ENCODE data around the gene PEX26. TPM values are rescaled to one million over a fixed set of nuclear protein-coding genes. Genes with fewer than 3 reads are reported as not detected.

Gene PEX26
- total RNA-seq, 4 donors from 2014 or later, result 28.2 to 36.1 (median 31.2) TPM

DNA sequence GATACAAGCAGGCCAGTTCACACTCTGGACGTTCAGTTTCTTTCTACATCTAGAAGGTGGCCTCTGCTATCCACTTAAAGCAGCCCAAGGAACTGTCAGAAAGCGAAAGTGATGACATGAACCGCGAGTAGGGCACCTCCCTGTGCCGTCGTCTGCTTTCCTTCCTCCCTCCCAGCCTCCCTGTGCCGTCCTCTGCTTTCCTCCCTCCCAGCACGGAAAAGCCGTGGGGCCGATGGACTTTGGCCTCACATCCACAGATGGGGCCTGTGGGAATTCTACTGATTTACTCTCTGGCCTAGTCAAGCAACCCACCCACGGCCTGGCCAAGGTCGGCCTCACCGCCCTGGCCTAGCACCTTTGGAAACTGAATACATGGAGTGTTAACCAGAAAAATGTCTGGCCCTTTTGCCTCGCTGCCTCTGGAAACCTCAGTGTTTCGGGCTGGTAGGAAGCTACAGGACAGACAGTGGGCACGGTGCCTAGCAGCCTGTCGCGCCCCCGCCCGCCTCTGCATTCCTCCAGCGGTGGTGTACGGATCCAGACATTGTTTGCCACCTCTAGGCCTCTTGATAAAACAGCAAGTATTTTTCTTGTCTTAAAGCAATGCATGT is 14.2 kb downstream of the PEX26 start:
- H3K27ac ChIP-seq, result peak overlapping the region; percentile 91 to 95
- no peaks in the 10 kb centered on the region for H3K9me3 ChIP-seq
- peaks cover 0 to 8% of the 10 kb centered on the region in 2 donors for H3K4me1 ChIP-seq
- no peaks in the 10 kb centered on the region for H3K36me3 ChIP-seq
- TF ChIP-seq, protein P1, sequence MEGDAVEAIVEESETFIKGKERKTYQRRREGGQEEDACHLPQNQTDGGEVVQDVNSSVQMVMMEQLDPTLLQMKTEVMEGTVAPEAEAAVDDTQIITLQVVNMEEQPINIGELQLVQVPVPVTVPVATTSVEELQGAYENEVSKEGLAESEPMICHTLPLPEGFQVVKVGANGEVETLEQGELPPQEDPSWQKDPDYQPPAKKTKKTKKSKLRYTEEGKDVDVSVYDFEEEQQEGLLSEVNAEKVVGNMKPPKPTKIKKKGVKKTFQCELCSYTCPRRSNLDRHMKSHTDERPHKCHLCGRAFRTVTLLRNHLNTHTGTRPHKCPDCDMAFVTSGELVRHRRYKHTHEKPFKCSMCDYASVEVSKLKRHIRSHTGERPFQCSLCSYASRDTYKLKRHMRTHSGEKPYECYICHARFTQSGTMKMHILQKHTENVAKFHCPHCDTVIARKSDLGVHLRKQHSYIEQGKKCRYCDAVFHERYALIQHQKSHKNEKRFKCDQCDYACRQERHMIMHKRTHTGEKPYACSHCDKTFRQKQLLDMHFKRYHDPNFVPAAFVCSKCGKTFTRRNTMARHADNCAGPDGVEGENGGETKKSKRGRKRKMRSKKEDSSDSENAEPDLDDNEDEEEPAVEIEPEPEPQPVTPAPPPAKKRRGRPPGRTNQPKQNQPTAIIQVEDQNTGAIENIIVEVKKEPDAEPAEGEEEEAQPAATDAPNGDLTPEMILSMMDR (IDR thresholded peaks at IDR 0.05), result peak in 1 of 4 experiments; percentile 26
- TF ChIP-seq POLR2A (IDR thresholded peaks at IDR 0.05), result no peak
- peak; percentile 77 to 79 for DNase-seq
- intact Hi-C loops (cut with DNase I; ENCODE audit: low total_unique reads), result no loop called here
- no peaks in the 10 kb centered on the region for H3K27me3 ChIP-seq
- H3K4me3 ChIP-seq, result peak overlapping the region; percentile 29 to 34

DNA sequence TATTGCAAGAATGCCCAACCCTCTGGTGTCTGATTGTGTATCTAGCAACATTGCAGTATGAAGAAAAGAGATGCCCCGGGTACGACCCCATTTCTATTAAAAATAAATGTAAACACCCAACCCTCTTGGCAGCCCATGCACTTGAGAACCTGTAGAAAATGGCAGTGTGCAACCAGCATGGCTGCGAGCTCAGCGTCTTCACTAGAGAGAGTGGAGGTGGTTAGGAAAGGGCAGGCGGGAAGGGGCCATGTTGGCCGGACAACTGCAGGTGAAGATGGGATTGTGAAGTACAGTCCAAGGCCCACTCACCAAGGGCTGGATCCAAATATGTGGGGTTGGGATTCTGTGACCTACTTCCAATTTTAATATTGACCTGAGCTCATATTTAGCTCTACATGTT is 15.9 kb downstream of the PEX26 start:
- intact Hi-C loops (cut with DNase I; ENCODE audit: low total_unique reads), result no loop called here
- Histone ChIP-seq H3K4me3 (no peak overlapping the region), H3K4me1 (peaks cover 0 to 8% of the 10 kb centered on the region in 2 donors), H3K27me3 (no peaks in the 10 kb centered on the region), H3K27ac (peak overlapping the region in 1 of 2 donors; percentile 4), H3K9me3 (no peaks in the 10 kb centered on the region), H3K36me3 (no peaks in the 10 kb centered on the region)
- TF ChIP-seq POLR2A (IDR thresholded peaks at IDR 0.05), result no peak
- TF ChIP-seq, protein P1 (IDR thresholded peaks at IDR 0.05), result no peak
- no peak for DNase-seq

DNA sequence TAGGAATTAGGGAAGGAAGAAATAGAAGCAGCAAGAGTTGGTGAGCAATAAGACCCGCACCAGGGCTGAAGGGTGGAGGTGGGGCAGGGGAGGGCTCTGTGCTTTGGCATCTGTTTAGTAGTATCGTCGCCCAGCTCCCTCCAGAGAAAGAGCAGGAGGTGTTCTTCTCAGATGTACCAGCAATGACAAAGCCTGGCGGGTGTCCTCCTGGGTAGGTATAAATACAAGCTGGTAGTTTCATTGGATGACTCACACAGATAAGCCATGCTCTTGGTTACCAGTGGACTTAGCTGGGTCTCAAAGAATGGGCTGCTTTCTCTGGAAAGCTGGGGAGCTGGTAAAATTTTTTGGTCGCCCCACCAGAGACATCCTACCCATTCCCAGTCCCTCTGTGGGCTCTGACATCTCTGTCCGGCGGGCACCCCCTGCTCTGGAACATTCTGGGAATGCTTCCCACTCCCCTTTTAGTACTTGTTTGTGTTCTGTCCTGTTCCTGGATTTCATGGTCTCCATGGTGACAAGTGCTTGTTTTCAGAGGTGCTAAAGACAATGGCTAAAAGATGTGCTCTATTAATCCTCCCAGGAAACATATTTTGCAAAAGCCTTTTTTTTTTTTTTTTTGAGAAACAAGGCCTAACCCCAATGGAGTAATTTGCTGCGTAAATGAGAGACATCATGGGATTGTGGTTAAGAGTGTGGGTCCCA is 17.5 kb downstream of the PEX26 start:
- H3K36me3 ChIP-seq, result no peaks in the 10 kb centered on the region
- no peaks in the 10 kb centered on the region for H3K9me3 ChIP-seq
- H3K4me1 ChIP-seq, result peaks cover 0 to 8% of the 10 kb centered on the region in 2 donors
- no peaks in the 10 kb centered on the region for H3K27me3 ChIP-seq
- no peak for DNase-seq
- peak overlapping the region; percentile 10 to 55 for H3K27ac ChIP-seq
- TF ChIP-seq, protein P1 (IDR thresholded peaks at IDR 0.05), result no peak
- no peak for TF ChIP-seq POLR2A (IDR thresholded peaks at IDR 0.05)
- H3K4me3 ChIP-seq, result no peak overlapping the region
- intact Hi-C loops (cut with DNase I; ENCODE audit: low total_unique reads), result no loop called here

DNA sequence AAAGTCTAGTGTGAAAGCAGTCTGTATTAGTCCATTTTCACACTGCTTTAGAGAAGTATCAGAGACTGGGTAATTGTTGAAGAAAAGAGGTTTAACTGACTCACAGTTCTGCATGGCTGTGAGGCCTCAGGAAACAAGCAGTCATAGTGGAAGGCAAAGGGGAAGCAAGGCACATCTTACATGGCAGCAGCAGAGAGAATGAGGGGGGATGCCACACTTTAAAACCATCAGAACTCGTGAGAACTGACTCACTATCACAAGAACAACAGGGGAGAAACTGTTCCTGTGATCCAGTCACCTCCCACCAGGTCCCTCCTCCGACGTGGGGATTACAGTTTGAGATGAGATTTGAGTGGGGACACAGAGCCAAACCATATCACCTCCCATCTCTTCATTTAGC is 19.0 kb downstream of the PEX26 start:
- no peaks in the 10 kb centered on the region for H3K9me3 ChIP-seq
- intact Hi-C loops (cut with DNase I; ENCODE audit: low total_unique reads), result no loop called here

DNA sequence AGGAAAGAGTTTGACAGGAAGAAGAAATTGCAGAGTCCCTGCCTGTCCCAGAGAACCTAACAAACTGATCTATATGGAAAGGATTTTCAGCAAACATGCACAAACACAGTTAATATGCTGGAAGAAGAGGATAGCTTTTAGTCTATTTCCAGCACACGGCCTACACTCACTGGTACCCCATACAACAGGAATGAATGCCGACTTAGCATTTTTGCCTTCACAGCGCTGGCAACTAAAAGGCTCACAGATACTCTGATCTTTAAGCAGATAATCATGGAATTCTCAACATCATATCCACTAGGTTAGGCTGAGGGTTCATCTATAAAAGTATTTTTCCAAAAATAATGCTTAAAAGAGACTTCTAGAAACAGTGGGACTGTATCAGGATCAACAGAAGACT is 23.0 kb downstream of the PEX26 start:
- no peaks in the 10 kb centered on the region for H3K4me1 ChIP-seq
- H3K27ac ChIP-seq, result no peak overlapping the region
- intact Hi-C loops (cut with DNase I; ENCODE audit: low total_unique reads), result no loop called here
- H3K36me3 ChIP-seq, result no peaks in the 10 kb centered on the region
- H3K9me3 ChIP-seq, result no peaks in the 10 kb centered on the region
- TF ChIP-seq POLR2A (IDR thresholded peaks at IDR 0.05), result no peak
- TF ChIP-seq, protein P1 (IDR thresholded peaks at IDR 0.05), result no peak
- no peak overlapping the region for H3K4me3 ChIP-seq
- DNase-seq, result no peak
- no peaks in the 10 kb centered on the region for H3K27me3 ChIP-seq

More for the DNA sequence above, 19.0 kb downstream of the PEX26 start:
- no peak overlapping the region for H3K4me3 ChIP-seq
- no peaks in the 10 kb centered on the region for H3K4me1 ChIP-seq
- DNase-seq, result no peak
- H3K36me3 ChIP-seq, result no peaks in the 10 kb centered on the region
- H3K27me3 ChIP-seq, result no peaks in the 10 kb centered on the region
- no peak overlapping the region for H3K27ac ChIP-seq
- TF ChIP-seq POLR2A (IDR thresholded peaks at IDR 0.05), result no peak
- TF ChIP-seq, protein P1 (IDR thresholded peaks at IDR 0.05), result no peak
